HG03520 (cell line): ENCODE results near the gene ALOXE3.

Source experiments
- ATAC-seq: cut with Tn5 transposase; IDR thresholded peaks from one replicate; pipeline ENCODE4 v1.9.1; 2021; ENCODE audit warnings: mild to moderate bottlenecking, moderate library complexity; ENCODE audit not compliant: unreplicated experiment

The ALOXE3 gene

DNA sequence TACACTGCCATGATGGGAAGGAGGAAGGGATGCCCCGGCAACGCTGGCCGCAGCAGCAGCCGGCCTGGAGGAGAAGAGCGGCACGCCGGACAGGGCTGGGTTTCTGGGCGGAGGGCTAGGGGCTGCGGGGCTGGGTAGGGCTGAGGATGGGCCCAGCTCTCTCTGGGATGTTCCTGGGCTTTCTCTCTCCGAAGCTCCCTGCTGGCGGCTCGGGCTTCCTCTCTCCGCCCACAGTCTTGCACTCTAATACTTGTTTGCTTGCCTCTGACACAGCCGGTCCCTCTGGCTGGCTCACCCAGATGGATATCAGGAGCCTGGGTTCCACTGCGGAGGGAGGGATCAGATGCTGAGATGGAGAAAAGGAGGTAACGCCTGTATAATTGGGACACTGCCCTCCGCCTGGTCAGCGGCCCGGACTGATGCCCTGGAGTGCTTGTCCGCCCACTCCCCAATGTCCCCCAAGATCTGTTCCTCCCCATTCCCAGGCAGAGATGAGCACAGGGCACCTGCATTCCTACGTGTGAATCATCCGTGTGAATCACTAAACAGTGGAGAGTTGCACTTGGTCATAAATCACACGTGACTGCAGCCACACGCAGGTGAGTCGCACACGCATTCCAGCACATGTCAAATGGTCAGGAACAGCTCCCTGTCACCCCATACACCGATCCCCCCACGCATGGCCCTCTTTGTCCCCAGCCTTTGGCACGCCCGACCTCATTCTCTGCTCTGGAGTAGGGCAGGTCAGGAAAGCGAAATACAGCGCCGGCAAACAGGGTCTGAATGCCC is at the start of gene ALOXE3:
Gene ALOXE3 (minus strand): TSS at position 535 of the 789 bp plus-strand sequence. CDS start 524 bp downstream, at position 11.
- no peak for ATAC-seq

GRCh38 chr17:8167526-8167925 is 49.2 kb upstream of the ALOXE3 start:
- ATAC-seq, result no peak

GRCh38 chr17:8166731-8167130 is 48.4 kb upstream of the ALOXE3 start:
- no peak for ATAC-seq

DNA sequence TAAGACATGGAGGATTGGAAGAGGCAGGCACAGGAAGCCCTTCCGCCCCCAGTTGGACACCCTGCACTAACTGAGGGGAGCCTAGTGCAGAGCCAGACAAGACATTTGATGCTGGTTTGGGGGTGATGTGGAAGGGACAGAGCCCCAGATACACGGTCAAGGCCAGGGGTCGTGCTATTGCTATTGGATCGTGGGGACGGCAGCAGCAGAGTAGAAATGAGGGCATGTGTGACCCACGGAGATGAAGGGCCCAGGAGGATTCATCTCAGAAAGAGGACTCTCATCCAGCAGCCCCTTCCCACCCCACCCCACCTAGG is 46.5 kb upstream of the ALOXE3 start:
- no peak for ATAC-seq

GRCh38 chr17:8163978-8164814 is 45.9 kb upstream of the ALOXE3 start:
- ATAC-seq, result no peak

DNA sequence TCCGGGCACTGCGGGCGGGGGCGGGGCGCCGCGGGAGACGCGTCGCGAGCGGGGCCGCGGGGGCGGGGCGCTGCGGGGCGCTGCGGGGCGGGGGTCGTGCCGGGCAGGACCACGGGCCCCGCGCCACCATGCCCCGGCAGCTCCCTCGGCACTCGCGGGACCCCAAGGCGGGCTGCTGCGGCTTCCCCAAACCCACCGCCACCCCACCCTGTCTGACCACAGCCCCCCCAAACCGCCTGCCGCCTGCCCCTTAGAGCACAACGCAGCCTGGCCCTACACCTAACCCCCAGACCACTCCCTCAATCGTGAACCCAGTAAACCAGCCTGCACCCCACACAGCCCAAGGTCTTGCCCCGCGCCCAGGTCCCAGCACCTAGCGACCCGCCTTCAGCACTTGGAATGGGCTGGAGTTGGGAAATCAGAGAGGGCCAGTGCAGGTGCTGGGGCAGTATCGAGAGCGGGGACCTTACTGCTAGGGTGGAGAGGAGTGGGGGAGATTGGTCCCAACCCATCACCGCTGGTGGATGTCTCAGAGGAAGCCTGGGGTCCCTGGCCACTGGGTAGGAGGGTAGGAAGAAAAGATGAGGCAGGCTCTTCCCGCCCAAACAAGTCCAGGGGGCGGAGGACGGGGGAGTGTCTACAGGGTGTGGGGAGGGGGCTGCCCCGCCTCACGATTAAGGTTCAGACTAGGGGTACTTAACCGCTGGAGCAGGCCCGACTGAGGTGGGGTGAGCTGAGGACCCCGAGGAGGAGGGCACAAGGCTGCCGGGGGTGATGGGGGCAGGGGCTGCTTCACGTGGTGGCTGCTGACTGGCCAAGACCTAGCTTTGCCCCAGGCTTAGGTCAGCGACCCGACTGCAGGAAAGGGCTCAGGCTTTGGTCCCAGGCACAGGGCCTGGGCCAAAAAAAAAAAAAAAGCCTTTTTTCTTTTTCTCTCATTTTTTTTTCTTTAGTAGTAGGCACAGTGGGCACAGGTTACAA is 45.0 kb upstream of the ALOXE3 start:
- no peak for ATAC-seq

- ATAC-seq, result peak; percentile 39
These were observed 44.1 kb upstream of the ALOXE3 start, which contains the start of gene VAMP2 for GRCh38 chr17:8162233-8162996. Gene VAMP2 (minus strand): TSS chr17:8162948. CDS start chr17:8162879, 69 bp downstream.

DNA sequence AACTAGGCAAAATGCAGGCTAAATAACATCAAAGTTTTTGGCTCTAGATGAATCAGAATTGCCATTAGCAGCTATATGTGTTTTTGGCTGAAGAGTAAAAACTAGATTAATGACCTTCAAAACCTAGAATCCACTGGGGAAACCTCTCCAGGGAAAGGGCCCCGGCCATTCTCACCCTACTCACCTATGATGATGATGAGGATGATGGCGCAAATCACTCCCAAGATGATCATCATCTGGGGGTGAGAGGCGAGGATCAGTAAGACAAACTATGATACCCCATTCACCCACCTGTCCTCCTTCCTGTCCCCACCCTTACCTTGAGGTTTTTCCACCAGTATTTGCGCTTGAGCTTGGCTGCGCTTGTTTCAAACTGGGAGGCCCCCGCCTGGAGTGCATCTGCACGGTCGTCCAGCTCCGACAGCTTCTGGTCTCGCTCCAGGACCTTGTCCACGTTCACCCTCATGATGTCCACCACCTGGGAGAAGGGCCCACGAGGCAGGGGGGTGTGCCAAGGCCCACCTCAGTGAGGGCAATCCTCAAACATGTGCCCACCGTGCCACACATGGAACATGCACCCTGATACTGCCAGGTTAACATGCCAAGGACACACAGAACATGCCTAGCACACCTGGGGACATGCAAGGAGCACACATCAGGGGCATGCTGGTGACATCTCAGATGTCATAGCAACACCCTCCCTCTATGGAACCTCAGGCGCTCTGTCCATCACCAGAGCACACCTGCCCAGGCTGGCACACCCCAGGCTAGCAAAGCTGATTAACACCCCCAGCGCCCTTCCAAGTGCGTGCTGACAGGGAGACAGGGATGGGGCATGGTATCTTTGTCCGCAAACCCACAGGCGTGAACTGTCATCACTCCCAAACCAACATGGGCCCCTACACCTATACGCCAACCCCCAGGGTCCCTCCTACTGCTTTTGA is 43.2 kb upstream of the ALOXE3 start:
- ATAC-seq, result no peak

GRCh38 chr17:8160741-8161221 is 42.5 kb upstream of the ALOXE3 start:
- no peak for ATAC-seq

DNA sequence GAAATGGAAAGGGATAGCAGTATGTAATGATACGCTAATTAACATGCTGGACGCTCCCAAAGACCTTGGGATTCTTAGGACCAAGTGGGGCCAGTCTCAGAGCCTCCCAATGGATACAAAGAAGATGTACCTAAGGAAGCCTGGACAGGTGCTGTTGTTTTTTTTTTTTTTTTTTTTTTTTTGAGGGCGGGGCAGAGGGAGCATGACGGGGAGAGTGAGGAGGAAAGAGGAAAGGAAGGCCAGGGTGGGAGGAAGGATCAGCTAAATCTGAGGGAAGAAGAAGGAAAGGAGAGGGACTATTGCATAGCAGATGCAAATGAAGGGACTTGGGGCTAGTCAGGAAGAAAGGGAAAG is 41.9 kb upstream of the ALOXE3 start:
- no peak for ATAC-seq

DNA sequence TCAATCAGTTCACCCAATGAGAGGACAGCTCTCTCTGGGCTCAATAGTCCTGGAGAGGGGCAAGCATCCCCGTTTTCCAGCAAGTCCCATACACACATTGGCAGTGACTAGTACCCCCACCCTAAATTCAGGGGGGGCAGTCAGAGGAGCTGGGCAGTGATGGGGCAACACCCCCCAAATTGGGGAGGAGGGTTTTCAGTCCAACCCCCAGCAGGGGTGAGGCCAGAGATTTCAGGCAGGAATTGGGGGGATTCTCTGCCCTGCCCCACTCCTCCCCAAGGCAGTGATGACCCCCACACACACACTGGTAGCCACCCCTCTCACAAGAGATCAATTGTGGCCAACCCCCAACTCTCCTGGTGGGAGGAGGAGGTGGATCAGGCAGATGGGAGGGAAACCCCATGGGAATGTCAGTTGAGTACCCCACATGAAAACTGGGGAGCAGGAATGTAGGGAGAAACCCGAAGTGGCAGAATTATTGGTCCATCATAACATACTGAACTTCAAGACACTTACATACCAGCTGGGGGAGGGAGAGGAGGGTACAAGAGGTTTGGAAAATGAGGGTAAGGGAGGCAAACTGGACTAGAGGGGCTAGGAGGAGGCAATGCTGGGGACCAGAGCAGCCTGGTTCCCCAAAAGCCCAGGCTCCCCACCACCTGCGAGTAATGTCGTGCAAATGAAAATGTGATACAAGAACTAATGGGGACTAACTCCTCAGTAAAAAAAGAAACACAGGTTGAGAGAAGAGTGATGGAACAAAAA is 41.3 kb upstream of the ALOXE3 start:
- ATAC-seq, result no peak

DNA sequence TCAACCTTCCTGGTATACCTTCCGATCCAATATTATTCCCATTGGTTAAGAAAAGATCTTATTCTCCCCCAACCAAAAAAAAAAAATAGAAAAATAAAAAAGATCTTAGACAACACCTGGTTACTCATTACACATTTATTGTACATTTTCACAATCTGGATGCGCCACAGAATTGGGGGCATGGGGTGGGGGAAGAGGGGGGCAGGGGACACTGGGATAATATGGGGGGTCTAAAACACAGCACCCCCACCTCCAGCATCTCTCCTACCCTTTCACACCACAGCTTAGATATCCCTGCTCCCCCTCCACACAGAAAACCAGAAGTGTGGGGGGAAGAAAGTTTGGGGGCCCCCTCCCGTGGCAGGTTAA is 40.7 kb upstream of the ALOXE3 start:
- ATAC-seq, result no peak

DNA sequence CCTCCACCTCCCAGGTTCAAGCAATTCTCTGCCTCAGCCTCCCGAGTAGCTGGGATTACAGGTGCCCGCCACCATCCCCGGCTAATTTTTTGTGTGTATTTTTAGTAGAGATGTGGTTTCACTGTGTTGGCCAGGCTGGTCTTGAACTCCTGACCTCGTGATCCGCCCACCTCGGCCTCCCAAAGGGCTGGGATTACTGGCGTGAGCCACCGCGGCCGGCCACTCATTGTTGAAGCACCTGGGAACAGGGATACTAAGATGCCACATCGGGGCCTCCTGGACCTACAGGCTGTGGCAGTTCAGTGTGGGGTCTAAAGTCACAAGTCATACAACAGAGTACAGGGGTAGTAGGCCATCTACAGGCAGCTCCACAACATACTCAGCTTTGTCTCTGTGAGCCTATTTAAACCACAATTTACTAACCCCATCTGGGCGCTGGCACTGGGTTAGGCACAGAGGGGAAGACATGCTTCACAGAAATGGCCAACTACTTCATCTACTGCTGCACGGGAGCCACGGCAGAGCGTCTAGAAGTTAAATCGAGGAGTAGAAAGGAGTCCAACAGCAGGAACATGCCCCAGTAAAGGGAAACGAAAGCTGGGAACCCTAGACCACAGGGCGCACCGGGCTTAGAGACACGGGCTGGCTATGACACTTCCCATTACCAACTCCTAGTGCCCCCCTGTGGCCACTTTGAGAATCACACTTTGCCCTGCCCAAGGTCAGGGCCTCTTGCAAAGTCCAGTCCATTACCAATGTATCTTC is 40.1 kb upstream of the ALOXE3 start:
- no peak for ATAC-seq

DNA sequence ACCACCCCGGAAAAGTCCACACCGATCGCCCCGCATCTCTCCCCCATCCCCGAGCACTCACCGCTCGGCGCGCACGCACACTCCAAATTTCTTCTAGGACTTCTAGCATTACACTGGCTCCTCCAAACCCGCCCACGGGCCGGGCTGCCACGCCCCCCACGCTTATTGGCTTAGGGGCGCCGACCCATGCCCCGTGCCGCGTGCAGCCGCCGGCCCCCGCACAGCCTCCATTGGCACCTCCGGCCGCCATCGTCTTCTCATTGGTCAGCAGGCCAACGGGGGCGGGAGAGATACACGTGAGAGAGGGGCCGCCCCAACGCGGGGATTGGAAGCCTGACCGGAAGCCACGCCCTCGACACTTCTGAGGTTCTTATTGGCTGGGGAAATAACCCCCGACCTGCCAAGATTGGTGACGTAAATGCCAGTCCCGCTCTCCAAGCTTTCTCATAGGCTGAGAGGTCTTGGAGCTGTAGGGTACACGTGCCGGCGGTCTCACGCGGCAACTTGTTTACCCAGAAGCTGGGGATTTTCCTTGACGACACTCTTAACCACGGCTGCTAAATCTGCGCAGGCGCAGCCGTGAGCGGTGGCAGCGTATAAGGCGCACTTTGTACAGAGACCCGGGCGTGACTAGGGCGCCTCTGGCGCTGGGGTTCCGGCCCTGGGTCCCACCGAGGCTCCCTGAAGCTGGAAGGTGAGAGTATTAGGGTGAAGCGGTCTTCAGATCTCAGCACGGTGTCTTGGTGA is 38.1 kb upstream of the ALOXE3 start:
- peak; percentile 72 for ATAC-seq

GRCh38 chr17:8155996-8156245 is 37.6 kb upstream of the ALOXE3 start:
- ATAC-seq, result no peak

DNA sequence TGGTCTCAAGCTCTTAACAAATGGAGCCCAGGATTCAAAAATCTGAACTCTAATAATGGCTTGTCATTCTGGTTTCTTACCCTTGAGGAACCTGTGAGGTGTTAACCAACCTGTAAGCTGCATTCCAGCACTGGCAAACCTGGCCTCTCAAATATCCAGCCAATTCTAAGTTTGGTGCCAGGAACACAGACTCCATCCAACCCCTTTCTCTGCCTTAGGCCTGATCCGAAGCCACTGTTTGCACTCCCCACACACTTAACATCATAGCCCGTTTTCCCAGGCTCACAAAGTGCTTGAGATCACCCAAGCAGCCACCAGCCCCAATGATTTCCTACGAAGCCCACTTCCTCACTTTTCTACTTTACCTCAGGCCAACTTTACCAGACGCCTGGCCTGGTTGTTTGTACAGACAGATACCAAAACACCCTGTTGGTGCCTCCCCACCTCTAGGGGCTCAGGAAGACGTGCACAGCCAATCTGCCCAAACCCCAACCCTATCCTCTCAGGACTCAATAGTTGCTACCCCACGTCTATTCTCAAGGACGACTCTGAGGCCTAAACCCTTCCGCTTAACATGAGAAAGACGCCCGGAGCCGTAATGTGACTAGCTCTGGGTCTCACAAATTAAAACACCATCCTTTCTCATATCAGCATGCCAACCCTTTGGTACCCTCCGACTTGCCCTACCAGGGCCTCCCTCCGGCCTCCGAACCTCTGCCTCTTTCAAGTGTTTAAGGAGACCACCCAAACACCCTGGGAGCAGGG is 37.1 kb upstream of the ALOXE3 start:
- no peak for ATAC-seq
